ENCODE measurements around the gene SNX10.

Gene SNX10

GRCh38 chr7:26369593-26369992 lies 77.9 kb downstream of the SNX10 start:
- no peak for DNase-seq (ENCODE audit: low read depth)

GRCh38 chr7:26370011-26370410 lies 78.3 kb downstream of the SNX10 start:
- DNase-seq (ENCODE audit: low read depth): no peak

- DNase-seq (ENCODE audit: low read depth): no peak
These were observed 80.6 kb downstream of the SNX10 start for GRCh38 chr7:26372249-26372648.

- no peak for DNase-seq (ENCODE audit: low read depth)
These were observed 81.0 kb downstream of the SNX10 start for GRCh38 chr7:26372704-26373103.

GRCh38 chr7:26374647-26375373 lies 83.1 kb downstream of the SNX10 start:
- no peak for DNase-seq (ENCODE audit: low read depth)

- no peak for DNase-seq (ENCODE audit: low read depth)
These were observed 84.1 kb downstream of the SNX10 start for GRCh38 chr7:26375726-26376174.

- no peak for DNase-seq (ENCODE audit: low read depth)
These were observed 84.7 kb downstream of the SNX10 start for GRCh38 chr7:26376175-26376917.

- no peak for DNase-seq (ENCODE audit: low read depth)
These were observed 86.4 kb downstream of the SNX10 start for GRCh38 chr7:26378016-26378415.

GRCh38 chr7:26379711-26380110 lies 88.0 kb downstream of the SNX10 start:
- no peak for DNase-seq (ENCODE audit: low read depth)

- DNase-seq (ENCODE audit: low read depth): no peak
These were observed 90.1 kb downstream of the SNX10 start for GRCh38 chr7:26381476-26382353.

GRCh38 chr7:26385240-26385639 lies 93.6 kb downstream of the SNX10 start:
- no peak for DNase-seq (ENCODE audit: low read depth)

GRCh38 chr7:26387731-26388130 lies 96.1 kb downstream of the SNX10 start:
- DNase-seq (ENCODE audit: low read depth): no peak

GRCh38 chr7:26388256-26388655 lies 96.6 kb downstream of the SNX10 start:
- no peak for DNase-seq (ENCODE audit: low read depth)

- no peak for DNase-seq (ENCODE audit: low read depth)
These were observed 98.4 kb downstream of the SNX10 start for GRCh38 chr7:26390016-26390415.

- DNase-seq (ENCODE audit: low read depth): no peak
These were observed 102.2 kb downstream of the SNX10 start for GRCh38 chr7:26393818-26394217.

- DNase-seq (ENCODE audit: low read depth): no peak
These were observed 105.7 kb downstream of the SNX10 start for GRCh38 chr7:26397332-26397731.

GRCh38 chr7:26397796-26398426 lies 106.2 kb downstream of the SNX10 start:
- DNase-seq (ENCODE audit: low read depth): no peak

- DNase-seq (ENCODE audit: low read depth): no peak
These were observed 106.7 kb downstream of the SNX10 start for GRCh38 chr7:26398427-26398755.

- no peak for DNase-seq (ENCODE audit: low read depth)
These were observed 107.3 kb downstream of the SNX10 start for GRCh38 chr7:26398756-26399509.

- DNase-seq (ENCODE audit: low read depth): no peak
These were observed 108.1 kb downstream of the SNX10 start for GRCh38 chr7:26399736-26400135.

- no peak for DNase-seq (ENCODE audit: low read depth)
These were observed 112.0 kb downstream of the SNX10 start for GRCh38 chr7:26403640-26404039.

Measured in fibroblast of the conjunctiva (primary cell).